HG02759 (cell line): Measurements from ENCODE around the gene ZNF423.
"Not testable (repeated sequence)": the region's sequence is repeated elsewhere in the genome, so short reads cannot be mapped to it uniquely, and the experiment has no call there.

ENCODE experiments used
- ATAC-seq: cut with Tn5 transposase; IDR thresholded peaks from one replicate; pipeline ENCODE4 v1.9.1; 2021; ENCODE audit warnings: mild to moderate bottlenecking, moderate library complexity; ENCODE audit not compliant: unreplicated experiment

The ZNF423 gene

GRCh38 chr16:49701065-49701685 lies 154.7 kb downstream of the ZNF423 start:
- no peak for ATAC-seq

GRCh38 chr16:49700251-49701064 lies 155.5 kb downstream of the ZNF423 start:
- ATAC-seq = no peak

GRCh38 chr16:49699841-49700175 lies 156.1 kb downstream of the ZNF423 start:
- no peak for ATAC-seq

GRCh38 chr16:49698931-49699840 lies 156.7 kb downstream of the ZNF423 start:
- no peak for ATAC-seq

- ATAC-seq = no peak
These were observed 157.5 kb downstream of the ZNF423 start for GRCh38 chr16:49698453-49698815.

- no peak for ATAC-seq
These were observed 158.1 kb downstream of the ZNF423 start for GRCh38 chr16:49697631-49698452.

- no peak for ATAC-seq
These were observed 159.4 kb downstream of the ZNF423 start for GRCh38 chr16:49696414-49697101.

- no peak for ATAC-seq
These were observed 160.0 kb downstream of the ZNF423 start for GRCh38 chr16:49695782-49696413.

GRCh38 chr16:49693445-49693844 lies 162.5 kb downstream of the ZNF423 start:
- ATAC-seq = no peak

GRCh38 chr16:49690778-49691177 lies 165.1 kb downstream of the ZNF423 start:
- no peak for ATAC-seq

GRCh38 chr16:49688036-49688697 lies 167.7 kb downstream of the ZNF423 start:
- no peak for ATAC-seq

- no peak for ATAC-seq
These were observed 168.4 kb downstream of the ZNF423 start for GRCh38 chr16:49687476-49688002.

- ATAC-seq = no peak
These were observed 171.2 kb downstream of the ZNF423 start for GRCh38 chr16:49684696-49685095.

GRCh38 chr16:49682577-49683165 lies 173.2 kb downstream of the ZNF423 start:
- no peak for ATAC-seq

- no peak for ATAC-seq
These were observed 174.6 kb downstream of the ZNF423 start for GRCh38 chr16:49681217-49681883.

- no peak for ATAC-seq
These were observed 176.8 kb downstream of the ZNF423 start for GRCh38 chr16:49679095-49679494.

- not testable (repeated sequence) for ATAC-seq
These were observed 178.3 kb downstream of the ZNF423 start for GRCh38 chr16:49677661-49678060.

- ATAC-seq = no peak
These were observed 180.5 kb downstream of the ZNF423 start for GRCh38 chr16:49675413-49675812.
